Adrenal gland (tissue), 5 donors: Measurements from ENCODE around the gene OR2W1.

Experiments
- CTCF ChIP-seq, 6 experiments: fragments of 450-650 bp in 4 of 6; fragments of 200-600 bp in 2 of 6; sonication (generic) in 1 of 6; IDR thresholded peaks; 1 replicate in 5 of 6; 2 replicates in 1 of 6; pipeline versions ENCODE4 v1.5.1 to v1.8.0; 2016 to 2021; ENCODE audit warnings: antibody characterized with exemption in 6 of 6, mild to moderate bottlenecking in 2 of 6, moderate library complexity in 1 of 6
- POLR2A ChIP-seq, 2 donors: fragments of 450-650 bp; IDR thresholded peaks; one replicate each; pipeline ENCODE4 v1.6.1; 2017; ENCODE audit warnings: antibody characterized with exemption in 2 of 2, mild to moderate bottlenecking in 2 of 2, moderate library complexity in 1 of 2
- donor health status: DM: no; HTN: no; CAD: no.

GRCh38 chr6:29016559-29017427, 28.2 kb downstream of the OR2W1 start:
- TF ChIP-seq POLR2A (IDR thresholded peaks at IDR 0.05), result no peak
- peak; percentile 75 to 86 (median 80) for TF ChIP-seq CTCF (IDR thresholded peaks at IDR 0.05)
